GM18519 (cell line): Measurements from ENCODE around the gene F2RL1.
"Not testable (repeated sequence)": the region's sequence is repeated elsewhere in the genome, so short reads cannot be mapped to it uniquely, and the experiment has no call there.

Source experiments
- ATAC-seq: cut with Tn5 transposase; IDR thresholded peaks from one replicate; pipeline ENCODE4 v1.9.1; 2021; ENCODE audit warnings: mild to moderate bottlenecking, moderate library complexity; ENCODE audit not compliant: unreplicated experiment, low FRiP score

The F2RL1 gene

DNA sequence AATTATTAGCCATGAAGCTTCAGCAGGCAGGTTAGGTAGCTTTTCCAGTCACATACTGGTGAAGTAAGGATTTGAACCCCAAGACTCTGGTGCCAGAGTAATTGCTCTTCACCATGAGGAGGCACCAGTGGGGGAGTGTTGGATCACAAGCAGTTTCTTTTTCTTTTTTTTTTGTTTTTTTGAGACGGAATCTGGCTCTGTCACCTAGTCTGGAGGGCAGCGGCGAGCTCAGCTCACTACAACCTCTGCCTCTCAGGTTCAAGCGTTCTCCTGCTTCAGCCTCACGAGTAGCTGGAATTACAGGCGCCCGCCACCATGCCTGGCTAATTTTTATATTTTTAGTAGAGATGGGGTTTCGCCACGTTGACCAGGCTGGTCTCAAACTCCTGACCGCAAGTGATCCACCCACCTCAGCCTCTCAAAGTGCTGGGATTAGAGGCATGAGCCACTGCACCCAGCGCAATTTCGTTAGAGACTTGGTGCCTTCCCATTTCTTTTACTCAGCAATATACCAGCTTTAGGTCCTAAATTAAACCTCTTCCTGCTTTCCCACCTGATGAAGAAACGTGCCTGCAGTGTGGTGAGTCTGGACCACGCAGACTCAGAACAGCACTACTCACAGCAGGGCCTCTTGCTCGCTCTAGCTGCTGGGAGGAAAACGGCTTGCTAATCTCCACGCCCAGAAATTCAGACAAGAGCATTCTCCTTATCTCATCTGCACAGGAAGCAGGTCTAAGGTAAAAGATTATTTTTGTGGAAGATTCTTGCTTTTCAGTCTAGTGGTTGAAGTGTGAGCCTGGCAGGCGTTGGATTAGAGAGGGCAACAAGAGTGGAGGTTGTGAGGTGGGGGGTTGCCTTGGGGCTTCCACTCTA lies 30.8 kb downstream of the F2RL1 start, which contains the start of gene S100Z:
Gene S100Z, plus strand, starts transcription at position 596 of the 873 bp plus-strand sequence. CDS start 25,346 bp downstream, outside the sequence.
- no peak for ATAC-seq

DNA sequence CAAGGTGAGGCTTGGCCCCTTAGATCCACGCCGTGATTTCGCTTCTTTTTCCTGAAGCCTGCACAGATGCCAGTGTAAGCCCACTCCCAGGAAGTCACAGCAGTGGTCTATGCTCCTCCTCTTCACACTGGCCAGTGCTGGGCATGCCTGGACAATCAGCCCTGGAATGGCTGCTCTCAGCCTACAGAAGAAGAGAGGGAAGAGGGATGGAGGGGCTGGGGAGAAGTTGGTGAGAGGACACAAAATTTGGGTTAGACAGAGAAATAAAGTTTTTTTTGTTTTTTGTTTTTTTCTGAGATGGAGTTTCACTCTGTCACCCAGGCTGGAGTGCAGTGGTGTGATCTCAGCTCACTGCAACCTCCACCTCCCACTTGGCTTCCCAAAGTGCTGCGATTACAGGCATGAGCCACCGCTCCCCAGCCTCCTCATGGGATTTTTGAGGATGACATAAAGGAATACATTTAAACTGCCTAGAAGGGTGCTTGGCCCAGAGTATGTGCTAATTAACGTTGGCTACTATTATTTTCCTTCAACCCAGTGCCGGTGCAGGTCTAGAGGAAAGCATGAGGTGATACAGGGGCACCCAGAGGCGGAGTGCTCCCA lies 31.8 kb downstream of the F2RL1 start:
- ATAC-seq = no peak

DNA sequence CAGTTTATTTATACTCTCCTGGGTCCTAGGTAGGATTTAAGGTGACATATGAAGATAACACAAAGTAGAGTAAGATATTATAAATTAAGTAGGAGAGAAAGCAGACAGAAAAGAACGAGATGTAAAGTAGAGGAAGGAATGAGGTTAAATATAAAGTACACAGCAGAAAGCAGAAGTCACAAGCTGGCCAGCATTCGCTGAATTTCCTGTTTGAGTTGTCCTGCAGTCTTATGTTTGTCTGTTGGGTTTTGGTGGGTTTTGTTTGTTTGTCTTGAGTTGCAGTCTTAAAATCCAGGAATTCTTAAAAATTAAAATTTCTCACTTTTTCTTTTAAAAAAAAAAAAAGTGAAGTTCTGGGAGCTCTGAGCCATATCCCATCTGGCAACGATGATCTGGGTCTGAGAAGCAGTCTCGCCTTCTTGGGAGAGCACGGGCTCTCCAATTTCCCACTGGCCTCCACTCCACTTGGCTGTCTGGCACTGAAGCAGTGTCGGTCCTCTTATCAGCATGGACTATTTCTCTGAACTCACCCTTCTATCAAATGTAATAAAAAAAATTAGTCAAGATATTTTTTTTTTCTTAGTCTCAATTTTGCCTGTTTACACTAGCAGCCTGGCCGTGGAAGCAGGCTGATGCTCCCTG lies 33.0 kb downstream of the F2RL1 start:
- no peak for ATAC-seq

DNA sequence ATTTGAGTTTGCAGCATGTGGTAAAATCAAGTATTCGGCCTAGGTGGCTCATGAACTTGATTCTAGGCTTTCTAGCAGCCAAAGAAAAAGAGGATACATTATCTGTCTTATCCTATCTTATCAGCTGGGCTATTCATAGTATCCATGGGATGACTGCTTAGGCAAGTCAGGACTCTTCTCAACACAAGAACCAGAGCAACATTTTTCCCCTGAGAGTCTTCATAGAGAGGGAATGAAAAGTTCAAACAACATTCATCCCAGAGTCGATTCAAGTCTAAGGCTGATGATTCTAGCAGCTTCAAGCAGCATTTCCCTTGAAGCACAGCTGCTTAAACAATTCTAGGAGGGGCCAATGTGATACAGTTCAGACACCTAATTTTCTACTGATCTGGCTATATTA lies 33.9 kb downstream of the F2RL1 start:
- no peak for ATAC-seq

DNA sequence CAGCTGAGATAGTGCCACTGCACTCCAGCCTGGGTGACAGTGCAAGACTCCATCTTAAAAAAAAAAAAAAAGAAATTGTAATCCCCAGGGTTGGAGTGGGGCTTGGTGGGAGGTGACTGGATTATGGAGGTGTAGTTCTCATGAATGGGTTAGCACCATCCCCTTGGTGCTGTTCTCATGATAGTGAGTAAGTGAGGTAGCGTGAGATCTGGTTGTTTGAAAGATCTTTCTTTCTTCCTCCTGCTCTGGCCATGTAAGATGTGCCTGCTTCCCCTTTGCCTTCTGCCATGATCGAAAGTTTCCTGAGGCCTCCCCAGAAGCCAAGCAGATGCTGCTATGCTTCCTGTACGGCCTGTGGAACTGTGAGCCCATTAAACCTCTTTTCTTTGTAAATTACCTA lies 34.9 kb downstream of the F2RL1 start:
- not testable (repeated sequence) for ATAC-seq

DNA sequence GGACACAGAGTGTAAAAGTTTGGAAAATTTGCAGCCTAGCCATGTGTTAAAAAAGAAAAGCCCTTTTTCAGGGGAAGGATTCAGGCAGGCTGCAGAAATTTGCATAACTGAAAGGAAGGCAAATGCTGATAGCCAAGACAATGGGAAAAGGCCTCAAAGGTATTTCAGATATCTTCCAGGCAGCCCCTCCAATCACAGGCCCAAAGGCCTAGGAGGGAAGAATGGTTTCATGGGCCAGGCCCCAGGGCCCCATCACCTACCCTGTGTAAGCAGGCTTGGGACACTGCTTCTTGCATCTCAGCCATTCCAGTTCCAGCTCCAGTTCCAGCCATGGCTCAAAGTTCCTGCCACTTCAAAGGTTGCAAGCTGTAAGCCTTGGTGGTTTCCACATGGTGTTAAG lies 35.8 kb downstream of the F2RL1 start:
- ATAC-seq = no peak

DNA sequence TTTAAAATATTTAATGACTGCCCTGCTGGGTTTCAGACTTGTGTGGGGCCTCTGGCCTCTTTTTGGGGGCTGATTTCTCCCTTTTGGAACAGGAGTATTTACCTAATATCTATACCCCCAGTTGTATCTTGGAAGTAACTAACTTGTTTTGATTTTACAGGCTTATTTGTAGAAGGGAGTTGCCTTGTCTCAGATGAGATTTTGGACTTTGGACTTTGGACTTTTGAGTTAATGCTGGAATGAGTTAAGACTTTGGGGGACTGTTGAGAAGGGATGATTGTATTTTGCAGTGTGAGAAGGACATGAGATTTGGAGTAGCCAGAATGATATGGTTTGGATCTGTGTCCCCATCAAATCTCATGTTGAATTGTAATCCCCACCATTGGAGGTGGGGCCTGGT lies 36.7 kb downstream of the F2RL1 start:
- ATAC-seq = not testable (repeated sequence)

DNA sequence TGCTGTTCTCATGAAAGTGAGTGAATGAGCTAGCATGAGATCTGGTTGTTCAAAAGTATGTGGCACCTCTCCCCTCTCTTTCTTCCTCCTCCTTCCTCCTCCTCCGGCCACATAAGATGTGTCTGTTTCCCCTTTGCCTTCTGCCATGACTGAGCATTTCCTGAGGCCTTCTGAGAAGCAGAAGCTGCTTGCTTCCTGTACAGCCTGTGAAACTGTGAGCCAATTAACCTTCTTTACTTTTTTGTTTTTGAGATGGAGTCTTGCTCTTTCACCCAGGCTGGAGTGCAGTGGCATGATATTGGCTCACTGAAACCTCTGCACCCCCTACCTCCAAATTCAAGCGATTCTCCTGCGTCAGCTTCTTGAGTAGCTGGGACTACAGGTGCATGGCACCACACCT lies 37.1 kb downstream of the F2RL1 start:
- no peak for ATAC-seq

DNA sequence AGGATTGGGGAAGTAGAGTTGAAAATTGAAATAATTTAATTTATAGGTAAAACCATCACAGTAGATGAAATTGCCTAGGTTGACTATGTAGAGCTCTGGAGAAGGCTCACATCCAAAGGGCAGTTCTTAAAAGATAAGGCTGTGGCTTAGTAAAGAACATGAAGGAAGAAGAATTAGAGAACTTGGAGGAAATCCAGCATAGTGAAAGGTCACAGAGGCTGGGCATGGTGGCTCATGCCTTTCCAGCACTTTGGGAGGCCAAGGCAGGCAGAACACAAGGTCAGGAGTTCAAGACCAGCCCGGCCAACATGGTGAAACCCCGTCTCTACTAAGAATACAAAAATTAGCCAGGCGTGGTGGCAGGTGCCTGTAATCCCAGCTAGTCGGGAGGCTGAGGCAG lies 38.0 kb downstream of the F2RL1 start:
- ATAC-seq = not testable (repeated sequence)

DNA sequence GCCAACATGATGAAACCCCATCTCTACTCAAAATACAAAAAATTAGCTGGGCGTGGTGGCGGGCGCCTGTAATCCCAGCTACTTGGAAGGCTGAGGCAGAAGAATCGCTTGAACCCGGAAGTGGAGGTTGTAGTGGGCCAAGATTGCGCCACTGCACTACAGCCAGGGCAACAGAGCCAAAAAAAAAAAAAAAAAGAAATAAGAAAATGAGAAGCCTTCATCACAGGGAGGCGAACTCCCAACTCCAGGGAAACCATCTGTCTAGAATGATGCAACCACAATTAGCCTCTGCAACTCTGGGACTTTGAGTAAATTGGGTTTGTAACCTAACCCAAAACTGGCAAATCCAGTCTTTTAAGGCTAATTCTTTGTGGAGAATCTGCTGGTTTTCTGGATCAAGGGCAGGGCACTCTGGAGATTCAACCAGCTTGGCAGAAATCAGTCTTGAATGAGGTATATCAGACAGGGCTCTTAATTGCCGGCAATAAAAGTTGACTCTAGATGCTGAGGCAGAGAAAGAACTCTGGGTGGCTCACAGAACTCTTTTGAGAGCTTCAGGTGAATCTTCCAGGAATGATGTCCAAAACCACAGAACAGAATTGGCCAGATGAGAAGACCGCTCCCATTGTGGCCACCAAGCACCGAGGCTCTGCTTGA lies 40.9 kb downstream of the F2RL1 start:
- no peak for ATAC-seq

DNA sequence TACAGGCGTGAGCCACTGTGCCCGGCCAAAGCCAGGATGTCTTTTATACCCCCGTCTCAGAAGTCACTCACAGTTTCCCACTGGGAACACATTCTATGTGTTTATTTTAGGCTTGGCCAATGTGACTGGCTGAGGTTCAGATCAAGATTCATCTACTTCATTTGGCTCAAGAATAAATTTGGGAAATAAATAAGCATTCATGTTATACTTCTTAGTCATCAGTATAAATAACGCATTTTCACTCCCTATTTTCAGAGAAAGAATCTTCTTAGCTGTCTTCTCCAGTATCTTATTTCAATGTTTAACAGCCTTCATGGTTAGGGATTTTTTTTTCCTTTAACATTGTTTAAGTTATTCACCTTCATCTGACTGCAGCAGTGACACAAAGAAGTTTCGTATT lies 42.8 kb downstream of the F2RL1 start:
- no peak for ATAC-seq

DNA sequence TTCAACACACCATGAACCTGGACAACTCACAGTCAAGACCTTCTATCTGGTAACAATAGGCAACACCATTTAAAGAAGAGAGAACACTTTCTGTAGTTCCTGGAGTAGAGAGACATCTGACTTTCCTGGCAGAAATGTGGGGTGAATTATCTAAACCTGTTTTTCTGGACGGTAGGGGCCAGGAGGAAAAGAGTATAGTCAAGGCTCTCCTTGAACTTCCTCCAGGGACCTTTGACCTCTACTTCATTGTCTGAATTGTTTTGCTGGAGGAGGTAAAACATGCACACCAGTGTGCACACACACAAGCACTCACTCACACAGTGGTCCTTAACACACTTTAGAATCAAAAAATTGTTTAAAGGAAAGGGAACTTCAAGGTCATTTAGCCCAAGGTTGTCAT lies 44.2 kb downstream of the F2RL1 start:
- ATAC-seq = no peak

DNA sequence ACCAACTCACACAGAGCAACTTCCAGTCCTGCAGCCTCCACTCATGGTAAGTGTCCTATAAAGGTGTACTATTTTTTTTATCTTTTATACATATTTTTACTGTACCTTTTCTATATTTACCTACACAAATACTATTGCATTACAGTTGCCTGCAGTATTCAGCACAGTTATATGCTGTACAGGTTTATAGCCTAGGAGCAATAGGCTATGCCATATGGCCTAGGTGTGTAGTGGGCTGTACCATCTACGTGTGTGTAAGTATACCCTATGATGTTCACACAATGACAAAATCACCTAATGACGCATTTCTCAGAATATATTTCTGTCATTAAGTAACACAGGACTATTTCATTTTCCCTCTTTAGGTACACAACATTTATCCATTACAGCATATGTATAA lies 47.7 kb downstream of the F2RL1 start:
- no peak for ATAC-seq

DNA sequence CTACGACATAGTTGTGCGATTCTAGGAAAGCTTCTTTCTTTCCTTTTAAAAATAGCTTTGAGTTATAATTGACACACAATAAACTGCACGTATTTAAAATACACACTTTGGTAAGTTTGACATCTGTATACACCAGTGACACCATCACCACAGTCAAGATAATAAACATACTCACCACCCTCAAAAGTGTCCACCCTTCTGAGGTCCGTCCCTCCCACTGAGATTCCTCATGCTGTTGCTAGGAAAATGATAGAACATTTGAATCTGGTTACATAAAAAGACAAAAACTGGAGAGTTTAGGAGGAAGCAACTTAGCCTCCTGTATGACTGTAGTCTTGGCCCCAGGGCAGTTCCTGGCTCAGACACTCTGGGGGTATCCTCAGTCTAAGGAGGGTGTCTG lies 48.2 kb downstream of the F2RL1 start:
- no peak for ATAC-seq

DNA sequence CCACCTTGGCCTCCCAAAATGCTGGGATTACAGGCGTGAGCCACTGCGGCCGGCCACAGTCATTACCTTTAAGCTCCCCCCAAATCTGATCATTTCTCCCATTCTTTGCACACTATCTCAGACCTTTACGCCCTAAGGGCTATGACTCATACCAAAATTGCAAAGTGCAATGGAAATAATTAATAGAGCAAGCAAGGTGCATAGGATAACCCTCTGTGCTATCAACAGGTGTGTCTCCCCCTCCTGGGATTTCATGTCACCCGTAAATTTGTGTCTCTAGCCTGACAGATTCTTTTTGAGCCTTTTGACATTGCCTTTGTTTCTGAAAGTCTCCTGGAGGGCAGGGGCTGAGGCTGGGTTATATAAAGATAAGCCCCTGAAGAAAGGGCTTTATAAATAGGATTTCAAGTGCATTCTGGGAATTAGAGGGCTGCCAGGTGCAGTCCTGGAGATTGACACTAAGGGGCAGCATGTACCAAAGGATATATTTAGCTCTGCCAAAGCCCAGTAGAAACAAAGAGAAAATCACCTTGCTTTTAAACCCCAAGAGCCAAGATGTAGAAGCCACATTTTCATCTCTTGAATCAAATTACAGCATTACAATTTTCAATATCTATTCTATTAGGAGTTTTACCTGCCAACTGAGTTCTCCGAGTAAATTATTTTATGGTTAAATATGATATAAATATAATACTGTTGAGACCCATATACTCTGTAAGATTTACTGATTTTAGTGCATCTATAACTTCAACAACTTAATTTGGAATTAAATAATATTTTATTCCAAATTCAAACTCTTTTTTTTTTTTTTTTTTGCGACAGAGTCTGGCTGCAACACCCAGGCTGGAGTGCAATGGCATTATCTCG lies 49.2 kb downstream of the F2RL1 start:
- ATAC-seq = no peak

DNA sequence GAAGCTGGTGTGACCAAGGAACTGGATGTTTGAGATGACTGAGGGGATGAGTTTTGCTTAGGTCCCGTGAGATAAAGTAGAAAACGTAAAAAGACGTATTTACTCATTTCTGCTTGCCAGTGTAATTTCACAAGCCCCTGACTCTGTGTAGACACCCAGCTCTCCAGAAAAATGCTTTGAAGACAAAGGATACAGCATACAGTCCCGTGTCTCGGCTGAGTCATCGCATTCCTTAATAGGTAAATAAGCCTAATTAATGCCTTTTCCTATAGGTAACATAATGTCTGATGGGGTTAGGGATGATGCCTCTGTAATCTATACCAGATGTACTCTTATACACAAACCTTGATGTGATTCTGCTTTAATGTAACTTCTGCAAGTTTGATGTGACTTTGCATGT lies 51.2 kb downstream of the F2RL1 start:
- no peak for ATAC-seq

DNA sequence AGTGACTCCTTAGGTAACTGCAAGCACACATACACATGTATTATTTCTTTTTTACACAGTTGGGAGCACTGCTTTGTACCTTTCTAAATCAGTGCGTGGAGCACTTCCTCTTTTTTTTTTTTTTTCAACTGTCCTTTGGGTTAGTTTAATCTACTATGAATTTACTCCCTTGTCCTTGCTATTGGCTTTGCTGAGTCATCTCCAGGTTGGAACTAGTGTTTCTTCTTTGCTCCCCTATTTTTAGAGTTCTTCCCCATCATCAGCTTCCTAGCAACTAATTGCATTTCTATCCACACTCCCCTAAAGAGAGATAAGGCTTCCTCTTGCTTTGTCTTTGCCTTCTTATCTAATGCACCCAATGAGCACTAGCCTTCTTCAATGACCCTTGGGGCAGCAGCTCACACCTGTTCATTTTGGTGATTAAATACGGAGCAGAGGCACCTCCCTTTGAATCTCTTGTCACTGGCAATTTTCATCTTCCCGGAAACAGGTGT lies 55.3 kb downstream of the F2RL1 start:
- ATAC-seq = no peak
